GM12878 (cell line): ENCODE measurements around the gene MDH1. TPM values are rescaled to one million over a fixed set of nuclear protein-coding genes. Genes with fewer than 3 reads are reported as not detected.

Experiments used
- ATAC-seq: fragments of 200-7000 bp; cut with Tn5 transposase; 3 replicates; pipeline ENCODE4 v1.9.1; 2020; ENCODE audit warnings: mild to moderate bottlenecking, moderate library complexity
- BruUV-seq: library from RNA; stranded (reverse); fragments of 400-500 nt; replicated peaks from 2 replicates; lab custom pipeline; 2021; lab: Mats Ljungman, UMichigan
- CTCF ChIA-PET: fragments of 300-600 bp; sonication (Branson Sonifier 250); formaldehyde crosslinking; extraction: SDS; loops from one replicate; lab custom pipeline; 2021; ENCODE audit warnings: inconsistent platforms; lab: Yijun Ruan, JAX
- POLR2A ChIA-PET: fragments of 350-600 bp; formaldehyde crosslinking; extraction: SDS; loops from one replicate; lab custom pipeline; 2021; ENCODE audit warnings: inconsistent platforms; lab: Charles Lee
- RAD21 ChIA-PET: fragments of 300-600 bp; sonication (Branson Sonifier 250); formaldehyde crosslinking; loops from one replicate; lab custom pipeline; 2023; ENCODE audit warnings: antibody characterized with exemption; ENCODE audit not compliant: unreplicated experiment; lab: Charles Lee
- SMC1A ChIA-PET: fragments of 300-600 bp; sonication (Branson Sonifier 250); formaldehyde crosslinking; loops from one replicate; lab custom pipeline; 2023; ENCODE audit not compliant: unreplicated experiment, uncharacterized antibody; lab: Charles Lee
- DNase-seq: peaks from one replicate; pipeline ENCODE4 v3.0.0-alpha.2; 2011; ENCODE audit warnings: low read depth, low spot score
- FAIRE-seq: peaks from 3 replicates; lab custom pipeline; 2011; peaks lifted over from hg19 to GRCh38; lab: Jason Lieb, UNC
- H2AFZ ChIP-seq: 2 replicates; pipeline ENCODE4 v1.6.0; 2011; ENCODE audit warnings: low read depth, low read length, control low read depth; ENCODE audit not compliant: control insufficient read depth
- H3K27ac ChIP-seq: 2 replicates; pipeline ENCODE4 v1.5.1; 2011; ENCODE audit warnings: control low read depth; ENCODE audit not compliant: control insufficient read depth, insufficient read depth
- H3K27me3 ChIP-seq, 2 experiments: replicated peaks in 1 of 2; 2 replicates each; pipeline versions ENCODE4 v1.6.0 to v1.6.1; 2011; ENCODE audit warnings: low read length in 1 of 2; ENCODE audit not compliant: control insufficient read depth in 2 of 2, insufficient read depth in 2 of 2
- H3K36me3 ChIP-seq, 2 experiments: 2 replicates each; pipeline ENCODE4 v1.5.1; 2011; ENCODE audit warnings: low read length in 1 of 2; ENCODE audit not compliant: control insufficient read depth in 2 of 2, insufficient read depth in 2 of 2
- H3K4me1 ChIP-seq: 2 replicates; pipeline ENCODE4 v1.6.1; 2011; ENCODE audit warnings: mild to moderate bottlenecking, low read length, moderate library complexity, mixed read lengths; ENCODE audit not compliant: control insufficient read depth, insufficient read depth
- H3K4me2 ChIP-seq: 2 replicates; pipeline ENCODE4 v1.6.0; 2011; ENCODE audit warnings: control low read depth; ENCODE audit not compliant: control insufficient read depth, insufficient read depth
- H3K4me3 ChIP-seq: fragments of 200-600 bp; sonication (generic); 2 replicates; pipeline ENCODE4 v1.5.1; 2016
- H3K79me2 ChIP-seq: 2 replicates; pipeline ENCODE4 v1.6.0; 2011; ENCODE audit warnings: low read length; ENCODE audit not compliant: control insufficient read depth, insufficient read depth
- H3K9ac ChIP-seq: 2 replicates; pipeline ENCODE4 v1.8.0; 2011; ENCODE audit warnings: low read length, control low read depth, mixed read lengths; ENCODE audit not compliant: control insufficient read depth, insufficient read depth
- H3K9me3 ChIP-seq: replicated peaks from 3 replicates; pipeline ENCODE4 v1.5.1; 2011; ENCODE audit warnings: mild to moderate bottlenecking, low read length; ENCODE audit not compliant: control insufficient read depth, insufficient read depth
- H4K20me1 ChIP-seq: 2 replicates; pipeline ENCODE4 v1.6.0; 2011; ENCODE audit not compliant: control insufficient read depth, insufficient read depth
- BACH1 ChIP-seq: fragments of 450-650 bp; IDR thresholded peaks from 2 replicates; pipeline ENCODE4 v1.6.1; 2017; ENCODE audit warnings: mild to moderate bottlenecking, borderline replicate concordance
- FOS ChIP-seq: IDR thresholded peaks from 3 replicates; pipeline ENCODE4 v1.6.1; 2011; ENCODE audit warnings: borderline replicate concordance; ENCODE audit not compliant: insufficient read length; ENCODE audit errors: extremely low read depth
- FOXM1 ChIP-seq: IDR thresholded peaks from 2 replicates; pipeline ENCODE4 v1.6.1; 2012; ENCODE audit warnings: low read depth, mild to moderate bottlenecking, inconsistent platforms, low read length, moderate library complexity
- HDGF ChIP-seq: fragments of 450-650 bp; IDR thresholded peaks from 2 replicates; pipeline ENCODE4 v1.6.1; 2016; ENCODE audit warnings: antibody characterized with exemption
- NBN ChIP-seq: fragments of 450-650 bp; IDR thresholded peaks from 2 replicates; pipeline ENCODE4 v1.6.1; 2016
- NFYA ChIP-seq: IDR thresholded peaks from 2 replicates; pipeline ENCODE4 v1.6.1; 2011; ENCODE audit warnings: low read depth, mild to moderate bottlenecking, low read length, improper control_type of control experiment, borderline replicate concordance
- NKRF ChIP-seq: fragments of 450-650 bp; conservative IDR thresholded peaks from 2 replicates; pipeline ENCODE4 v1.6.1; 2017; ENCODE audit warnings: mild to moderate bottlenecking, moderate library complexity
- POLR2AphosphoS5 ChIP-seq: IDR thresholded peaks from 2 replicates; pipeline ENCODE4 v1.6.1; 2011; ENCODE audit warnings: mild to moderate bottlenecking, low read length, inconsistent platforms
- TCF12 ChIP-seq: IDR thresholded peaks from 2 replicates; pipeline ENCODE4 v1.6.1; 2011; ENCODE audit warnings: low read depth, mild to moderate bottlenecking, low read length
- TCF3 ChIP-seq: IDR thresholded peaks from 2 replicates; pipeline ENCODE4 v1.6.1; 2012; ENCODE audit warnings: low read depth, mild to moderate bottlenecking, low read length, borderline replicate concordance; ENCODE audit not compliant: insufficient read depth
- USF2 ChIP-seq: IDR thresholded peaks from 2 replicates; pipeline ENCODE4 v1.6.1; 2011; ENCODE audit warnings: low read depth, low read length, improper control_type of control experiment, borderline replicate concordance
- ZNF274 ChIP-seq: IDR thresholded peaks from one replicate; pipeline ENCODE4 v1.8.0; 2011; ENCODE audit not compliant: insufficient read length, insufficient read depth
- ZNF384 ChIP-seq: IDR thresholded peaks from 2 replicates; pipeline ENCODE4 v1.6.1; 2012; ENCODE audit warnings: low read depth, mild to moderate bottlenecking, low read length, improper control_type of control experiment, borderline replicate concordance
- WGBS: methylation state at CpG from one replicate; pipeline ENCODE4 v1.1.6; 2016; ENCODE audit warnings: low lambda C conversion rate; ENCODE audit not compliant: insufficient replicate concordance, insufficient coverage; ENCODE audit errors: missing lambda C conversion rate; 5-methylcytosine and 5-hydroxymethylcytosine counted together
- in situ Hi-C: fragments of 300-500 bp; cut with MboI; formaldehyde crosslinking; loops from 9 replicates; pipeline ENCODE4 v1.14.3; 2018; ENCODE audit warnings: mixed read lengths
- intact Hi-C: fragments of 100-400 bp; cut with micrococcal nuclease; formaldehyde crosslinking; loops from one replicate; pipeline ENCODE4 v1.14.2; 2022; ENCODE audit not compliant: unreplicated experiment
- polyA plus RNA-seq, 11 experiments: library from polyadenylated mRNA; depleted of rRNA in 4 of 11; unstranded in 6 of 11; stranded (reverse) in 5 of 11; fragments of >200 nt; fragmentation: Nextera tagmentation in 4 of 11; fragmentation: Illumina TruSeq in 1 of 11; extraction: Ambion mirVana in 4 of 11; extraction: Trizol in 1 of 11; gene quantifications; 1 replicate in 1 of 11; 2 replicates in 10 of 11; pipeline versions ENCODE4 v1.2.1 to v1.2.3, GENCODE V29; 2011 to 2016; ENCODE audit warnings: inconsistent platforms in 2 of 11, missing spikeins in 2 of 11, low read depth in 1 of 11
- total RNA-seq, 4 experiments: library from RNA; depleted of rRNA in 3 of 4; stranded (reverse); fragments of >200 nt in 3 of 4; fragmentation: Illumina TruSeq in 1 of 4; extraction: Trizol in 1 of 4; gene quantifications; 2 replicates each; pipeline versions ENCODE4 v1.2.1 to v1.2.3, GENCODE V29; 2013 to 2021
- TF ChIP-seq, protein P1 (sequence below): fragments of 450-650 bp; formaldehyde crosslinking; IDR thresholded peaks from 2 replicates; pipeline ENCODE4 v1.4.0; 2020; ENCODE audit warnings: mild to moderate bottlenecking, moderate library complexity
- TF ChIP-seq, protein P2 (sequence below): fragments of 450-650 bp; formaldehyde crosslinking; IDR thresholded peaks from 2 replicates; pipeline ENCODE4 v1.4.0; 2022; ENCODE audit warnings: mild to moderate bottlenecking, moderate library complexity

Gene MDH1
- total and polyA plus RNA-seq, 10 of the 15 experiments (the other 5 are each of a cell fraction or from before 2014, with no cell fraction given), result 254 to 1,581 (median 440) TPM

DNA sequence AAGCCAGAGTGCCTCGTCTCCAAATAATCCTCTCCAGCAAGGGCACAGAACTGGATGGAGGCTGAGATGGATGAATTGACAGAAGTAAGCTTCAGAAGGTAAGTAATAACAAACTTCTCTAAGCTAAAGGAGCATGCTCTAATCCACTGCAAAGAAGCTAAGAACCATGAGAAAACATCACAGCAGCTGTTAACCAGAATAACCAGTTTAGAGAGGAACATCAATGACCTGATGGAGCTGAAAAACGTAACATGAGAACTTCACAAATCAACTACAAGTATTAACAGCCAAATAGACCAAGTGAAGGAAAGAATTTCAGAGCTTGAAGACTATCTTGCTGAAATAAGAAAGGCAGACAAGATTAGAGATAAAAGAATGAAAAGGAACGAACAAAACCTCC lies 32.8 kb upstream of the MDH1 start:
- no peaks in the 10 kb centered on the region for H3K36me3 ChIP-seq
- no peak for ATAC-seq
- ChIA-PET POLR2A (interaction anchor here (0.7 kb wide), 1 partner anchor 88 kb away, joined by 3 read pairs; no protein-coding TSS in a partner anchor), SMC1A (no interaction called here), CTCF (interaction anchor here (0.9 to 1.4 kb wide), 2 partner anchors 12 to 68 kb away, joined by 3 to 5 read pairs; no protein-coding TSS in a partner anchor), RAD21 (interaction anchor here (1.0 kb wide), 1 partner anchor 35 kb away, joined by 3 read pairs; no protein-coding TSS in a partner anchor)
- no peak overlapping the region for H3K27ac ChIP-seq
- no peak for FAIRE-seq
- no peaks in the 10 kb centered on the region for H3K79me2 ChIP-seq
- no peaks in the 10 kb centered on the region; the same call in 2 of the 3 replicates for H3K9me3 ChIP-seq
- BruUV-seq, result no TSS peak
- DNase-seq, result no peak
- H2AFZ ChIP-seq, result no peak overlapping the region
- no peaks in the 10 kb centered on the region for H3K27me3 ChIP-seq
- WGBS, result 35% methylated on average over 3 of the region's 3 CpGs
- in situ Hi-C loops (no loop called here), intact Hi-C loops (no loop called here)
- no peak overlapping the region for H3K4me3 ChIP-seq
- no peak overlapping the region for H3K9ac ChIP-seq
- no peaks in the 10 kb centered on the region; the same call in 1 of the 2 replicates for H3K4me1 ChIP-seq
- no peak overlapping the region for H3K4me2 ChIP-seq
- no peaks in the 10 kb centered on the region for H4K20me1 ChIP-seq
- TF ChIP-seq FOXM1 (no peak), NKRF (no peak), BACH1 (no peak), ZNF384 (no peak), FOS (no peak), USF2 (no peak), POLR2AphosphoS5 (no peak), NFYA (no peak), TCF3 (no peak), TCF12 (no peak), NBN (no peak), ZNF274 (no peak), HDGF (no peak)
- TF ChIP-seq, protein P1, sequence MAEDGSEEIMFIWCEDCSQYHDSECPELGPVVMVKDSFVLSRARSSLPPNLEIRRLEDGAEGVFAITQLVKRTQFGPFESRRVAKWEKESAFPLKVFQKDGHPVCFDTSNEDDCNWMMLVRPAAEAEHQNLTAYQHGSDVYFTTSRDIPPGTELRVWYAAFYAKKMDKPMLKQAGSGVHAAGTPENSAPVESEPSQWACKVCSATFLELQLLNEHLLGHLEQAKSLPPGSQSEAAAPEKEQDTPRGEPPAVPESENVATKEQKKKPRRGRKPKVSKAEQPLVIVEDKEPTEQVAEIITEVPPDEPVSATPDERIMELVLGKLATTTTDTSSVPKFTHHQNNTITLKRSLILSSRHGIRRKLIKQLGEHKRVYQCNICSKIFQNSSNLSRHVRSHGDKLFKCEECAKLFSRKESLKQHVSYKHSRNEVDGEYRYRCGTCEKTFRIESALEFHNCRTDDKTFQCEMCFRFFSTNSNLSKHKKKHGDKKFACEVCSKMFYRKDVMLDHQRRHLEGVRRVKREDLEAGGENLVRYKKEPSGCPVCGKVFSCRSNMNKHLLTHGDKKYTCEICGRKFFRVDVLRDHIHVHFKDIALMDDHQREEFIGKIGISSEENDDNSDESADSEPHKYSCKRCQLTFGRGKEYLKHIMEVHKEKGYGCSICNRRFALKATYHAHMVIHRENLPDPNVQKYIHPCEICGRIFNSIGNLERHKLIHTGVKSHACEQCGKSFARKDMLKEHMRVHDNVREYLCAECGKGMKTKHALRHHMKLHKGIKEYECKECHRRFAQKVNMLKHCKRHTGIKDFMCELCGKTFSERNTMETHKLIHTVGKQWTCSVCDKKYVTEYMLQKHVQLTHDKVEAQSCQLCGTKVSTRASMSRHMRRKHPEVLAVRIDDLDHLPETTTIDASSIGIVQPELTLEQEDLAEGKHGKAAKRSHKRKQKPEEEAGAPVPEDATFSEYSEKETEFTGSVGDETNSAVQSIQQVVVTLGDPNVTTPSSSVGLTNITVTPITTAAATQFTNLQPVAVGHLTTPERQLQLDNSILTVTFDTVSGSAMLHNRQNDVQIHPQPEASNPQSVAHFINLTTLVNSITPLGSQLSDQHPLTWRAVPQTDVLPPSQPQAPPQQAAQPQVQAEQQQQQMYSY (CRISPR knock-in tag), result no peak
- TF ChIP-seq, protein P2, sequence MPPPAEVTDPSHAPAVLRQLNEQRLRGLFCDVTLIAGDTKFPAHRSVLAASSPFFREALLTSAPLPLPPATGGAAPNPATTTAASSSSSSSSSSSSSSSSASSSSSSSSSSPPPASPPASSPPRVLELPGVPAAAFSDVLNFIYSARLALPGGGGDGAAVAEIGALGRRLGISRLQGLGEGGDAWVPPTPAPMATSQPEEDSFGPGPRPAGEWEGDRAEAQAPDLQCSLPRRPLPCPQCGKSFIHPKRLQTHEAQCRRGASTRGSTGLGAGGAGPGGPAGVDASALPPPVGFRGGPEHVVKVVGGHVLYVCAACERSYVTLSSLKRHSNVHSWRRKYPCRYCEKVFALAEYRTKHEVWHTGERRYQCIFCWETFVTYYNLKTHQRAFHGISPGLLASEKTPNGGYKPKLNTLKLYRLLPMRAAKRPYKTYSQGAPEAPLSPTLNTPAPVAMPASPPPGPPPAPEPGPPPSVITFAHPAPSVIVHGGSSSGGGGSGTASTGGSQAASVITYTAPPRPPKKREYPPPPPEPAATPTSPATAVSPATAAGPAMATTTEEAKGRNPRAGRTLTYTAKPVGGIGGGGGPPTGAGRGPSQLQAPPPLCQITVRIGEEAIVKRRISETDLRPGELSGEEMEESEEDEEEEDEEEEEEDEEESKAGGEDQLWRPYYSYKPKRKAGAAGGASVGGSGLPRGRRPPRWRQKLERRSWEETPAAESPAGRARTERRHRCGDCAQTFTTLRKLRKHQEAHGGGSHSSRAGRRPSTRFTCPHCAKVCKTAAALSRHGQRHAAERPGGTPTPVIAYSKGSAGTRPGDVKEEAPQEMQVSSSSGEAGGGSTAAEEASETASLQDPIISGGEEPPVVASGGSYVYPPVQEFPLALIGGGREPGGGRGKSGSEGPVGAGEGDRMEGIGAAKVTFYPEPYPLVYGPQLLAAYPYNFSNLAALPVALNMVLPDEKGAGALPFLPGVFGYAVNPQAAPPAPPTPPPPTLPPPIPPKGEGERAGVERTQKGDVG (CRISPR knock-in tag), result no peak
